Spleen (tissue), 7 donors: ENCODE results near the gene ETV1.
"Not testable (repeated sequence)": the region's sequence is repeated elsewhere in the genome, so short reads cannot be mapped to it uniquely, and the experiment has no call there.

ENCODE experiments used
- POLR2A ChIP-seq, 3 donors: fragments of 450-650 bp; IDR thresholded peaks; one replicate each; pipeline ENCODE4 v1.5.1; 2017; ENCODE audit warnings: antibody characterized with exemption in 3 of 3, mild to moderate bottlenecking in 1 of 3
- TF ChIP-seq, protein P1 (sequence below), 11 experiments: fragments of 200-600 bp in 7 of 11; fragments of 450-650 bp in 4 of 11; sonication (generic) in 4 of 11; IDR thresholded peaks in 8 of 11; conservative IDR thresholded peaks in 3 of 11; 1 replicate in 7 of 11; 2 replicates in 4 of 11; pipeline versions ENCODE4 v1.4.0 to v1.8.0; 2016 to 2021; ENCODE audit warnings: antibody characterized with exemption in 11 of 11, inconsistent platforms in 4 of 11, mild to moderate bottlenecking in 1 of 11
- donor health status: DM: no; HTN: no; CAD: no; lungs with moderate emphysema.
- donor health status: DM: no; HTN: no; CAD: no.
- donor health status: DM: no; HTN: no; CAD: no.

DNA sequence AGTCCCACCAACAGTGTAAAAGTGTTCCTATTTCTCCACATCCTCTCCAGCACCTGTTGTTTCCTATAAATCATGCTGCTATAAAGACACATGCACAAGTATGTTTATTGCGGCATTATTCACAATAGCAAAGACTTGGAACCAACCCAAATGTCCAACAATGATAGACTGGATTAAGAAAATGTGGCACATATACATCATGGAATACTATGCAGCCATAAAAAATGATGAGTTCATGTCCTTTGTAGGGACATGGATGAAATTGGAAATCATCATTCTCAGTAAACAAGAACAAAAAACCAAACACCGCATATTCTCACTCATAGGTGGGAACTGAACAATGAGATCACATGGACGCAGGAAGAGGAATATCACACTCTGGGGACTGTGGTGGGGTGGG, 71.1 kb downstream of the ETV1 start:
- TF ChIP-seq, protein P1, sequence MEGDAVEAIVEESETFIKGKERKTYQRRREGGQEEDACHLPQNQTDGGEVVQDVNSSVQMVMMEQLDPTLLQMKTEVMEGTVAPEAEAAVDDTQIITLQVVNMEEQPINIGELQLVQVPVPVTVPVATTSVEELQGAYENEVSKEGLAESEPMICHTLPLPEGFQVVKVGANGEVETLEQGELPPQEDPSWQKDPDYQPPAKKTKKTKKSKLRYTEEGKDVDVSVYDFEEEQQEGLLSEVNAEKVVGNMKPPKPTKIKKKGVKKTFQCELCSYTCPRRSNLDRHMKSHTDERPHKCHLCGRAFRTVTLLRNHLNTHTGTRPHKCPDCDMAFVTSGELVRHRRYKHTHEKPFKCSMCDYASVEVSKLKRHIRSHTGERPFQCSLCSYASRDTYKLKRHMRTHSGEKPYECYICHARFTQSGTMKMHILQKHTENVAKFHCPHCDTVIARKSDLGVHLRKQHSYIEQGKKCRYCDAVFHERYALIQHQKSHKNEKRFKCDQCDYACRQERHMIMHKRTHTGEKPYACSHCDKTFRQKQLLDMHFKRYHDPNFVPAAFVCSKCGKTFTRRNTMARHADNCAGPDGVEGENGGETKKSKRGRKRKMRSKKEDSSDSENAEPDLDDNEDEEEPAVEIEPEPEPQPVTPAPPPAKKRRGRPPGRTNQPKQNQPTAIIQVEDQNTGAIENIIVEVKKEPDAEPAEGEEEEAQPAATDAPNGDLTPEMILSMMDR (IDR thresholded peaks at IDR 0.05 in 8 of 11, conservative IDR thresholded peaks at IDR 0.05 in 3 of 11), result not testable (repeated sequence)
- TF ChIP-seq POLR2A (IDR thresholded peaks at IDR 0.05), result not testable (repeated sequence)
